HepG2 (cell line): ENCODE data around the gene GAS2. TPM values are rescaled to one million over a fixed set of nuclear protein-coding genes. Genes with fewer than 3 reads are reported as not detected.

ENCODE experiments used
- polyA plus RNA-seq, 8 experiments: library from polyadenylated mRNA; depleted of rRNA in 3 of 8; stranded (reverse) in 7 of 8; unstranded in 1 of 8; fragments of >200 nt; fragmentation: Illumina TruSeq in 4 of 8; extraction: Trizol in 4 of 8; gene quantifications; 2 replicates each; pipeline versions ENCODE4 v1.2.1 to v1.2.3, GENCODE V29; 2011 to 2016; ENCODE audit warnings: low read depth in 4 of 8, missing spikeins in 1 of 8, mixed read lengths in 1 of 8; ENCODE audit not compliant: insufficient read depth in 1 of 8
- small RNA-seq, 3 experiments: library from RNA; depleted of rRNA; stranded (forward); fragments of <200 nt; gene quantifications; one replicate each; pipeline ENCODE3, GENCODE V24; 2012; ENCODE audit warnings: low read depth in 2 of 3, low replicate concordance in 1 of 3; ENCODE audit not compliant: insufficient read length in 3 of 3, insufficient read depth in 2 of 3
- total RNA-seq, 5 experiments: library from RNA; depleted of rRNA; stranded (reverse); fragments of >200 nt; fragmentation: Illumina TruSeq; extraction: Trizol; gene quantifications; 2 replicates each; pipeline ENCODE4 v1.2.3, GENCODE V29; 2016; ENCODE audit warnings: low read depth in 1 of 5

GAS2 gene
- total and polyA plus RNA-seq, 2 of the 13 experiments (the other 11 are each of a cell fraction or from before 2014, with no cell fraction given): 26.0 to 85.1 TPM

Small RNA genes within 50 kb of the gene (small RNA-seq; reads per million reads assigned to genes)
- gene RNA5SP338: 0 to 1.3 (median 0.97) reads per million in 3 experiments

Other genes with a start within 250 kb of the GAS2 start
- gene FANCF, start 40.8 kb upstream of the GAS2 start, total RNA-seq (2016; rRNA removed; fragmentation: Illumina TruSeq; extraction: Trizol): 9.7 and 12.3 TPM in 2 replicates
- gene FANCF, start 40.8 kb upstream of the GAS2 start, polyA plus RNA-seq (2011; rRNA removed): 2.5 TPM in 2 replicates
- gene SVIP, start 163.2 kb downstream of the GAS2 start, total RNA-seq (2016; rRNA removed; fragmentation: Illumina TruSeq; extraction: Trizol): 27.2 and 31.1 TPM in 2 replicates
- gene SVIP, start 163.2 kb downstream of the GAS2 start, polyA plus RNA-seq (2011; rRNA removed): 5.8 and 6.3 TPM in 2 replicates
- gene CCDC179, start 193.9 kb downstream of the GAS2 start, total RNA-seq (2016; rRNA removed; fragmentation: Illumina TruSeq; extraction: Trizol): not detected in 2 replicates
- gene CCDC179, start 193.9 kb downstream of the GAS2 start, polyA plus RNA-seq (2011; rRNA removed): not detected in 2 replicates